Smooth muscle cell (in vitro differentiated cells): ENCODE measurements around the gene CARD16. TPM values are rescaled to one million over a fixed set of nuclear protein-coding genes. Genes with fewer than 3 reads are reported as not detected.

Experiments used
- DNase-seq: peaks from one replicate; lab custom pipeline; 2025; ENCODE audit not compliant: unreplicated experiment; lab: John Stamatoyannopoulos, UW
- H2AFZ ChIP-seq: fragments of 200-600 bp; sonication (generic); 2 replicates; pipeline ENCODE4 v1.6.0; 2016; ENCODE audit warnings: antibody characterized with exemption, low read depth, mild to moderate bottlenecking
- H3F3A ChIP-seq: fragments of 200-600 bp; sonication (generic); 2 replicates; pipeline ENCODE4 v1.6.0; 2017; ENCODE audit warnings: antibody characterized with exemption, low read depth
- H3K27ac ChIP-seq: fragments of 200-600 bp; sonication (generic); 2 replicates; pipeline ENCODE4 v1.5.1; 2016; ENCODE audit warnings: low read depth, mild to moderate bottlenecking
- H3K27me3 ChIP-seq: fragments of 200-600 bp; sonication (generic); 2 replicates; pipeline ENCODE4 v1.6.1; 2016; ENCODE audit warnings: low read depth, mild to moderate bottlenecking
- H3K36me3 ChIP-seq: fragments of 200-600 bp; sonication (generic); 2 replicates; pipeline ENCODE4 v1.5.1; 2016; ENCODE audit warnings: low read depth
- H3K4me1 ChIP-seq: fragments of 200-600 bp; sonication (generic); 2 replicates; pipeline ENCODE4 v1.5.1; 2016; ENCODE audit warnings: low read depth
- H3K4me2 ChIP-seq: fragments of 200-600 bp; sonication (generic); 2 replicates; pipeline ENCODE4 v1.6.0; 2016; ENCODE audit warnings: mild to moderate bottlenecking
- H3K4me3 ChIP-seq: fragments of 200-600 bp; sonication (generic); 2 replicates; pipeline ENCODE4 v1.5.1; 2016; ENCODE audit warnings: mild to moderate bottlenecking
- H3K79me2 ChIP-seq: fragments of 200-600 bp; sonication (generic); 2 replicates; pipeline ENCODE4 v1.6.0; 2016; ENCODE audit warnings: low read depth, mild to moderate bottlenecking
- H3K9ac ChIP-seq: fragments of 200-600 bp; sonication (generic); 2 replicates; pipeline ENCODE4 v1.6.0; 2016; ENCODE audit warnings: low read depth
- H3K9me3 ChIP-seq: fragments of 200-600 bp; sonication (generic); replicated peaks from 2 replicates; pipeline ENCODE4 v1.5.1; 2016; ENCODE audit warnings: low read depth
- H4K20me1 ChIP-seq: fragments of 200-600 bp; sonication (generic); 2 replicates; pipeline ENCODE4 v1.6.0; 2016; ENCODE audit warnings: low read depth
- WGBS: methylation state at CpG from one replicate; pipeline ENCODE4 v1.1.7; 2016; ENCODE audit warnings: low lambda C conversion rate; 5-methylcytosine and 5-hydroxymethylcytosine counted together
- polyA plus RNA-seq: library from polyadenylated mRNA; unstranded; fragments of >200 nt; fragmentation: Nextera tagmentation; extraction: Ambion mirVana; gene quantifications from 2 replicates; pipeline ENCODE4 v1.2.1, GENCODE V29; 2016
- total RNA-seq: library from RNA; depleted of rRNA; stranded (reverse); fragments of >200 nt; gene quantifications from 2 replicates; pipeline ENCODE4 v1.2.3, GENCODE V29; 2014
- TF ChIP-seq, protein P1 (sequence below): fragments of 200-600 bp; sonication (generic); IDR thresholded peaks from 2 replicates; pipeline ENCODE4 v1.5.1; 2017; ENCODE audit warnings: borderline replicate concordance, mild to moderate bottlenecking, antibody characterized with exemption; ENCODE audit not compliant: insufficient read depth, poor library complexity, severe bottlenecking

The CARD16 gene
- total and polyA plus RNA-seq, 2 experiments from 2014 or later: 3.7 to 5.5 TPM

DNA sequence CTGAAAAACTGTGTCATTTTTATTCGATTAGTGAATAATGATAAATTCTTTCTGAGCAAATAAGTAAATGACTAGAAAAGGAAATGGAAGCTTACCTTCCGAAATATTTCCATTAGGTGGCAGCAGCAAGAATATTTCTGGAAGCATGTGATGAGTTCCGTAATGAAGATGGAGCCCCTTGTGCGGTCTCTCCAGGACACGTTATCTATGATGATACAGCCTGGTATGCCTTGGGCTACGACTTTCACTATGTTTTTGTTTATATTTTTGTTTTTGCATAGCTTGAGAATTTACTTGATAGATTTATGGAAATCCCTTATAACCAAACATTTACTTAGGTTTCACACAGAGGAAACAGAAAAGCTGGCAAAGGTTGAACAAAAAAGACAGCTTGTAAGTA lies 47.8 kb downstream of the CARD16 start:
- no peaks in the 10 kb centered on the region for H3K79me2 ChIP-seq
- H3K4me1 ChIP-seq: no peaks in the 10 kb centered on the region
- H3K9me3 ChIP-seq: no peaks in the 10 kb centered on the region
- no peaks in the 10 kb centered on the region for H4K20me1 ChIP-seq
- TF ChIP-seq, protein P1, sequence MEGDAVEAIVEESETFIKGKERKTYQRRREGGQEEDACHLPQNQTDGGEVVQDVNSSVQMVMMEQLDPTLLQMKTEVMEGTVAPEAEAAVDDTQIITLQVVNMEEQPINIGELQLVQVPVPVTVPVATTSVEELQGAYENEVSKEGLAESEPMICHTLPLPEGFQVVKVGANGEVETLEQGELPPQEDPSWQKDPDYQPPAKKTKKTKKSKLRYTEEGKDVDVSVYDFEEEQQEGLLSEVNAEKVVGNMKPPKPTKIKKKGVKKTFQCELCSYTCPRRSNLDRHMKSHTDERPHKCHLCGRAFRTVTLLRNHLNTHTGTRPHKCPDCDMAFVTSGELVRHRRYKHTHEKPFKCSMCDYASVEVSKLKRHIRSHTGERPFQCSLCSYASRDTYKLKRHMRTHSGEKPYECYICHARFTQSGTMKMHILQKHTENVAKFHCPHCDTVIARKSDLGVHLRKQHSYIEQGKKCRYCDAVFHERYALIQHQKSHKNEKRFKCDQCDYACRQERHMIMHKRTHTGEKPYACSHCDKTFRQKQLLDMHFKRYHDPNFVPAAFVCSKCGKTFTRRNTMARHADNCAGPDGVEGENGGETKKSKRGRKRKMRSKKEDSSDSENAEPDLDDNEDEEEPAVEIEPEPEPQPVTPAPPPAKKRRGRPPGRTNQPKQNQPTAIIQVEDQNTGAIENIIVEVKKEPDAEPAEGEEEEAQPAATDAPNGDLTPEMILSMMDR: no peak
- no peak overlapping the region for H3K27ac ChIP-seq
- no peak overlapping the region for H2AFZ ChIP-seq
- 76% methylated on average over 6 of the region's 6 CpGs for WGBS
- no peaks in the 10 kb centered on the region for H3K27me3 ChIP-seq
- H3K36me3 ChIP-seq: no peaks in the 10 kb centered on the region
- no peak overlapping the region for H3K4me3 ChIP-seq
- H3F3A ChIP-seq: no peaks in the 10 kb centered on the region
- no peak for DNase-seq
- no peak overlapping the region for H3K9ac ChIP-seq
- no peak overlapping the region for H3K4me2 ChIP-seq

DNA sequence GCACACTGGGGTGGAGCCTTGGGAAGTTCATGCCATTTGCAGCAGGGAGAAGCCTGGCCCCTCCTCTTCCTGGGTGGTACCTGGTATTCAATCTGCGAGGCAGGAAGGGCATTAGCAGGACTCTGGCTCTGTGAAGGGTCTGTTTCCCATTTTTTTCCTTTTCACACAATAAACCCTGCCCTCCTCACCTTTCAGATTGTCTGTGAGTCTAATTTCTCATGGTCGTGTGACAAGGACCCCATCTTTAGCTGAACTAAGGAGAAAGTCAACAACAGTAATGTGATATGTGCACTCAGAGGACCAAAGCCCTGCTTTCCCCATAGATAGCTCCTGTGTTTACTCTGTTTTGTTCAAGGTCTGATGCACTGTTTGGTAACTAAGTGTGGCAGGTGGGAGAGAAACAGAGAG lies 50.1 kb downstream of the CARD16 start:
- no peaks in the 10 kb centered on the region for H3K36me3 ChIP-seq
- no peak overlapping the region for H3K27ac ChIP-seq
- H3K9ac ChIP-seq: no peak overlapping the region
- H3K27me3 ChIP-seq: no peaks in the 10 kb centered on the region
- no peaks in the 10 kb centered on the region for H4K20me1 ChIP-seq
- no peaks in the 10 kb centered on the region for H3K79me2 ChIP-seq
- H3K9me3 ChIP-seq: no peaks in the 10 kb centered on the region
- H3K4me1 ChIP-seq: no peaks in the 10 kb centered on the region
- TF ChIP-seq, protein P1: no peak
- no peak overlapping the region for H3K4me2 ChIP-seq
- no peak overlapping the region for H2AFZ ChIP-seq
- 91% methylated on average over 2 of the region's 2 CpGs for WGBS
- H3K4me3 ChIP-seq: no peak overlapping the region
- DNase-seq: no peak
- no peaks in the 10 kb centered on the region for H3F3A ChIP-seq

DNA sequence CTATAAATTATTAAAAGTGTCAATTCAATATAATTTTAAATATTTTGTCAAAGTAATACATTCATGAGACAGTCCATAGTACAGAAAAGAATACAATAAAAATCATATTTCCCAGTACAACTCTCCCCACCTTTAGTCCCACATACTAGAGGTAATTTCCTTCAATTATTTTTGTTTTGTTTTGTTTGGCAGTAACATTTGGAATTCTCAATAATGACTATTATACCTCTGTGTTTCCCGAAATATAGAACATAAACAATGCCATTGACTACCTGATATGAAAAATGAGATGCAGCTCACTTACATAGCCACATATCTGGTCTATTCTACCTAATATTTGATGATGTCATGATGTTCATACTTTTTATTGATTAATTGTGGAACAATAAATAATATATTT lies 52.4 kb downstream of the CARD16 start:
- Histone ChIP-seq H3K9me3 (no peaks in the 10 kb centered on the region), H3K27ac (no peak overlapping the region), H3F3A (no peaks in the 10 kb centered on the region), H3K36me3 (no peaks in the 10 kb centered on the region), H3K4me2 (no peak overlapping the region), H3K4me1 (no peaks in the 10 kb centered on the region), H4K20me1 (no peaks in the 10 kb centered on the region), H3K79me2 (no peaks in the 10 kb centered on the region), H3K4me3 (no peak overlapping the region), H2AFZ (no peak overlapping the region), H3K27me3 (no peaks in the 10 kb centered on the region), H3K9ac (no peak overlapping the region)
- no peak for DNase-seq
- TF ChIP-seq, protein P1: no peak
- WGBS: 90% methylated on average over 1 of the region's 1 CpG

DNA sequence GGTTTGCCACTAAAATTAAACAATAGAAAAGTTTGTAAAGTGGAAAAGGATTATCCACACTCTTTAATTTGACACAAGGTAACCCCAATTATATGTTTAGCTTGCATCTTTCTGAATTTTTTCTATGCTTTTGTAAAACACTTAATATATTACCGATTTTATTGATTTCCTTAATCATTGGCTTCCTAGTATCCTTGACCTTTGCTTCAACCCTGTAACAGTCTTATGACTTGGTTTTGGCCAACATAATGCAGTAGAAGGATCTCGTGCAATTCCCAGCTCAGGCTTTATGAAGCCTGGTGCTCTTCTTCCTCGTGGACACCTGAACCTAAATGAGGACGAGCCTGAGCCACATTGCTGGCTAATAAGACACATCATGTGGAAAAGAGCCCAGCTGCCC lies 53.1 kb downstream of the CARD16 start:
- no peaks in the 10 kb centered on the region for H3K9me3 ChIP-seq
- no peak overlapping the region for H2AFZ ChIP-seq
- H4K20me1 ChIP-seq: no peaks in the 10 kb centered on the region
- no peaks in the 10 kb centered on the region for H3K79me2 ChIP-seq
- H3K36me3 ChIP-seq: no peaks in the 10 kb centered on the region
- no peak for DNase-seq
- H3K4me1 ChIP-seq: no peaks in the 10 kb centered on the region
- H3K4me3 ChIP-seq: no peak overlapping the region
- H3K9ac ChIP-seq: no peak overlapping the region
- no peak overlapping the region for H3K4me2 ChIP-seq
- H3K27ac ChIP-seq: no peak overlapping the region
- no peaks in the 10 kb centered on the region for H3K27me3 ChIP-seq
- 90% methylated on average over 4 of the region's 4 CpGs for WGBS
- TF ChIP-seq, protein P1: no peak
- H3F3A ChIP-seq: no peaks in the 10 kb centered on the region

Other genes starting within 250 kb of the CARD16 start
- not detected in 2 replicates for gene CASP12, start 146.9 kb downstream of the CARD16 start, total RNA-seq
- 0.23 TPM in 1 of 2 replicates, not detected in the other for gene CASP12, start 146.9 kb downstream of the CARD16 start, polyA plus RNA-seq
- gene CASP4, start 76.8 kb downstream of the CARD16 start, total RNA-seq: 28.0 and 36.3 TPM in 2 replicates
- gene CASP4, start 76.8 kb downstream of the CARD16 start, polyA plus RNA-seq: 8.8 and 12.4 TPM in 2 replicates
- gene CASP5, start 22.2 kb downstream of the CARD16 start, total RNA-seq: not detected in 2 replicates
- gene CASP5, start 22.2 kb downstream of the CARD16 start, polyA plus RNA-seq: not detected in 2 replicates
- 0.90 TPM in 1 of 2 replicates, not detected in the other for gene CASP1, start 10.2 kb downstream of the CARD16 start, total RNA-seq
- 1.2 TPM in 1 of 2 replicates, not detected in the other for gene CASP1, start 10.2 kb downstream of the CARD16 start, polyA plus RNA-seq
- gene CARD18, start 94.4 kb upstream of the CARD16 start, total RNA-seq: not detected in 2 replicates
- not detected in 2 replicates for gene CARD18, start 94.4 kb upstream of the CARD16 start, polyA plus RNA-seq